ENCODE data around the gene TEAD4.

Gene TEAD4

DNA sequence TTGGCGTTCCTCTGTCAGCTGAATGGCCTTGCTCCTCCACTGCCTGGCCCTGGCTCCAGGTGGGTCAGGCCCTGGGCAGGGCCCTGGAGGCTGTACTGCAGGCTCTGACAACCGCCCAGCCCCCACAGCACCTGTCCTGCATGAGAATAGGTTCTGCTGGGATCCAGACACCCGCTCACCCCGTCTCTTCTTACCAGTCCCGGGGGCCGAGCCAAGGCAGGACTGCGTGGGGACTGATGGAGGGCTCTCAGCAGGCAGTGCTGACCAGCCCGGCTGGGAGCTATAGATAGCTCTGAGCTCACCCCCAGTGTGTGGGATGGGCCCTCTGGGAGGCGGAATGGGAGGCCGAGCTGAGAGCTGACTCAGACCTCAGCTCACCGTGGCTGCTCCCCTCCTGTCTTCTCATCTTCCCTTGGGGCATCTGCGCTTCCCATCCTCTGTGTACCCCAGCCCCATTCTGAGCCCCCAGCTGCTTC is 39.6 kb downstream of the TEAD4 start:
- no peak overlapping the region for H3K4me3 ChIP-seq (ENCODE audit: low read depth, low read length)
- TF ChIP-seq, protein P1, sequence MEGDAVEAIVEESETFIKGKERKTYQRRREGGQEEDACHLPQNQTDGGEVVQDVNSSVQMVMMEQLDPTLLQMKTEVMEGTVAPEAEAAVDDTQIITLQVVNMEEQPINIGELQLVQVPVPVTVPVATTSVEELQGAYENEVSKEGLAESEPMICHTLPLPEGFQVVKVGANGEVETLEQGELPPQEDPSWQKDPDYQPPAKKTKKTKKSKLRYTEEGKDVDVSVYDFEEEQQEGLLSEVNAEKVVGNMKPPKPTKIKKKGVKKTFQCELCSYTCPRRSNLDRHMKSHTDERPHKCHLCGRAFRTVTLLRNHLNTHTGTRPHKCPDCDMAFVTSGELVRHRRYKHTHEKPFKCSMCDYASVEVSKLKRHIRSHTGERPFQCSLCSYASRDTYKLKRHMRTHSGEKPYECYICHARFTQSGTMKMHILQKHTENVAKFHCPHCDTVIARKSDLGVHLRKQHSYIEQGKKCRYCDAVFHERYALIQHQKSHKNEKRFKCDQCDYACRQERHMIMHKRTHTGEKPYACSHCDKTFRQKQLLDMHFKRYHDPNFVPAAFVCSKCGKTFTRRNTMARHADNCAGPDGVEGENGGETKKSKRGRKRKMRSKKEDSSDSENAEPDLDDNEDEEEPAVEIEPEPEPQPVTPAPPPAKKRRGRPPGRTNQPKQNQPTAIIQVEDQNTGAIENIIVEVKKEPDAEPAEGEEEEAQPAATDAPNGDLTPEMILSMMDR (IDR thresholded peaks at IDR 0.05; ENCODE audit: insufficient read depth, low read length, missing control alignments): no peak
- peak; percentile 34 for DNase-seq (ENCODE audit: low read depth, low spot score)
- POLR2A ChIA-PET: no interaction called here
- CTCF ChIA-PET: interaction anchor here (1.7 kb wide), 1 partner anchor 35 kb away, joined by 7 read pairs; no protein-coding TSS in a partner anchor

DNA sequence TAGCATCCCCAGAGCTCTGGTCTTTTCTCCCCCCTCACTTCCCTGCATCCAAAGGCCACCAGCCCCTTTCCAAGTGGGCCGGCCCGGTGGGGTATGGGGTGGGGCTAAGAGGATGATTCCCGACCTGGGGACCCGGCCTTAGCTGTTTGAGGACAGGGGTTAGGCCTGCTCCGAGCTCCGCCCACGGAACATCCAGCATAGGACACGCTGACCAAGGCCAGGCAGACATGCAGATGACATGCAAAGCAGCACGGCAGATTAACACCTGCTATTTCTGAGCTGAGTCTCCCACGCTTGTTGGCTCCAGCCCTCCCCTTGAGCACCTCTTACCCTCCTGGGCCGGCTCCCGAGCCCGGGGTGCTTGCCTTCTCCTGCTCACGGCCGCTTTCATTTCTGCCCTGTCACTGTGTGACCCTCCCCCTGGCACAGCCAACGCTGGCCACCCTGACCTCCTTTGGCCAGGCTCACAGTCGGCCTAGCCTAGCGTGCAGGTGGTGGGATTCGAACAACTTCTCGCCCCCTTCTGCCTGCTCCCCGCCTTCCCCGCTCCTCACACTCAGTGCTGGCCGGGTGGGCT is 40.2 kb downstream of the TEAD4 start:
- ChIA-PET CTCF (interaction anchor here (1.7 kb wide), 1 partner anchor 35 kb away, joined by 7 read pairs; no protein-coding TSS in a partner anchor), POLR2A (no interaction called here)
- TF ChIP-seq, protein P1 (IDR thresholded peaks at IDR 0.05; ENCODE audit: insufficient read depth, low read length, missing control alignments): no peak
- no peak overlapping the region for H3K4me3 ChIP-seq (ENCODE audit: low read depth, low read length)
- no peak for DNase-seq (ENCODE audit: low read depth, low spot score)

DNA sequence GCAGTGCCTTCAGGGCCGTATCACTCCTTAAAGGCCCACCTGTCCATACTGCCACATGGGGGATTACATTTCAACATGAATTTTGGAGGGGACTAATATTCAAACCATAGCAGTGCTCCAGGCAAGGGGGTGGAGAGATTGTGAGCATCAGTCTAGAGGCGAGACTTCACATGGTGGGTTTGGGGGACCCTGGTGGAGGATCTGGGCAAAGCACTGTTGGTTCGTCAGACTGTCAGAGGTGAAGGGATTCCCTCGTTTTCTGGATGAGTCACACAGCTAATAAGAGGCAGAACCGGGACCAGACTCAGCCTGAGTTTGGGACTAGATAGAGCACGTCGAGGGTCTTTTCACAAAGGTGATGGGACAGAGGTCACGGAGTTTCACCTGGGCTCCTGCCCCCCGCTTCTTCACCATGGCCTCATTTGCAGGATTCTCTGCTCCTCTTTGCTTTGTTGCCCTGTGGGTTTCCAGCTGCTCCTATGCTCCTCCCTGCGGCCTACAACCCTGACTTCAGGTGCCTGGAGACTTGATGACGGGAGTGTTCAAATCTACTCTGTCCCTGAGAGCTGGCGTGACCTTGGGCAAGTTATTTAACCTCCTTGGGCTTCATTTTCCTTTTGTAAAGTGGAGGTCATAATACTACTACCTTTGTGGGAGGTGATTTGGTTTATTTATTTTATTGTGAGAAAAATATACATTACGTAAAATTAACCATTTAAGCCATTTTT is 41.5 kb downstream of the TEAD4 start:
- ChIA-PET POLR2A (no interaction called here), CTCF (no interaction called here)
- TF ChIP-seq, protein P1 (IDR thresholded peaks at IDR 0.05; ENCODE audit: insufficient read depth, low read length, missing control alignments): no peak
- DNase-seq (ENCODE audit: low read depth, low spot score): no peak
- H3K4me3 ChIP-seq (ENCODE audit: low read depth, low read length): no peak overlapping the region

DNA sequence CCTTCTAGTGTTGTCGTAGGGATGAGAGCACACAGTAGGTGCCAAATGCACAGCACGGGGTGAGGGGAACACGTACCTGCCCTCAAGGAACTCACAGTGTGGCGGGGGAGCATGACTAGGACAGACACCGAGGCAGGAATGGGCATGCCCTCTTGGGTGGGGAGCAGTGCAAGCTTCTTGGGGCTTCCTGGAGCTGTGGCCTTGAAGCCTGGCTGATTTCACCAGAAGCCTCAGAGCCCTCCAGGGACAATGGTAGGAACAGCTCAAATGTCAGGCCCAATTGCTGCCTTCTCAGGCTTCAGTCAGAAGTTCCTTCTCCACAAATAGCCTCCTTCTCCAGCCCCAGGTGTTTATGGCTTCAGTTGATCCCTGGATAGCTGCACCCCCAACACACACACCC is 43.4 kb downstream of the TEAD4 start:
- CTCF ChIA-PET: interaction anchor here (1.2 to 1.4 kb wide), 2 partner anchors 10 to 32 kb away, joined by 4 to 6 read pairs; no protein-coding TSS in a partner anchor
- no peak for DNase-seq (ENCODE audit: low read depth, low spot score)
- POLR2A ChIA-PET: interaction anchor here (0.6 kb wide), 1 partner anchor 112 kb away, joined by 3 read pairs; no protein-coding TSS in a partner anchor
- TF ChIP-seq, protein P1 (IDR thresholded peaks at IDR 0.05; ENCODE audit: insufficient read depth, low read length, missing control alignments): no peak
- no peak overlapping the region for H3K4me3 ChIP-seq (ENCODE audit: low read depth, low read length)

- no peak overlapping the region for H3K4me3 ChIP-seq (ENCODE audit: low read depth, low read length)
- TF ChIP-seq, protein P1 (IDR thresholded peaks at IDR 0.05; ENCODE audit: insufficient read depth, low read length, missing control alignments): no peak
- no peak for DNase-seq (ENCODE audit: low read depth, low spot score)
- CTCF ChIA-PET: interaction anchor here (1.2 kb wide), 2 partner anchors 9 to 40 kb away, joined by 3 to 4 read pairs; no protein-coding TSS in a partner anchor
- POLR2A ChIA-PET: interaction anchor here (0.6 kb wide), 1 partner anchor 18 kb away, joined by 4 read pairs; no protein-coding TSS in a partner anchor
Observed at GRCh38 chr12:3003357-3003992, 44.3 kb downstream of the TEAD4 start.
